ENCODE results near the gene SERGEF.

- no peak for TF ChIP-seq POLR2AphosphoS5 (IDR thresholded peaks at IDR 0.05; ENCODE audit: low read depth, low read length)
- TF ChIP-seq EZH2phosphoT487 (IDR thresholded peaks at IDR 0.05; ENCODE audit: borderline replicate concordance, low read depth), result no peak
- TF ChIP-seq CTCF (IDR thresholded peaks at IDR 0.05), result no peak
- TF ChIP-seq JUND (IDR thresholded peaks at IDR 0.05), result no peak
- no peak for TF ChIP-seq EP300 (IDR thresholded peaks at IDR 0.05; ENCODE audit: borderline replicate concordance in 1 of 2, low read depth in 1 of 2, low read length in 1 of 2)
- TF ChIP-seq FOSL2 (IDR thresholded peaks at IDR 0.05; ENCODE audit: borderline replicate concordance, low read depth), result no peak
- no peak for TF ChIP-seq NRF1 (IDR thresholded peaks at IDR 0.05; ENCODE audit: low read depth, low read length)
- no peak for TF ChIP-seq MEF2A (IDR thresholded peaks at IDR 0.05; ENCODE audit: borderline replicate concordance, low read depth)
- no peak for TF ChIP-seq REST (IDR thresholded peaks at IDR 0.05; ENCODE audit: low read depth, low read length)
- TF ChIP-seq SMC3 (IDR thresholded peaks at IDR 0.05; ENCODE audit: low read depth, low read length), result no peak
Observed at GRCh38 chr11:17776212-17776875, 236.5 kb downstream of the SERGEF start.

All from SK-N-SH (cell line).